IMR-90 (cell line): ENCODE data around the gene C11orf98. TPM values are rescaled to one million over a fixed set of nuclear protein-coding genes. Genes with fewer than 3 reads are reported as not detected.

ENCODE experiments used
- ATAC-seq: fragments of 200-7000 bp; cut with Tn5 transposase; 2 replicates; pipeline ENCODE4 v1.9.1; 2020; ENCODE audit warnings: low read depth, mild to moderate bottlenecking, moderate library complexity
- BruUV-seq: library from RNA; stranded (reverse); fragments of 400-500 nt; replicated peaks from 2 replicates; lab custom pipeline; 2021; lab: Mats Ljungman, UMichigan
- CTCF ChIA-PET: fragments of 300-600 bp; formaldehyde crosslinking; extraction: SDS; loops from one replicate; lab custom pipeline; 2021; ENCODE audit warnings: antibody characterized with exemption; lab: Yijun Ruan, JAX
- POLR2A ChIA-PET: fragments of 300-600 bp; sonication (Branson Sonifier 250); formaldehyde crosslinking; loops from one replicate; lab custom pipeline; 2022; ENCODE audit warnings: antibody characterized with exemption; ENCODE audit not compliant: unreplicated experiment; lab: Charles Lee
- DNase-seq: peaks from one replicate; pipeline ENCODE4 v3.0.0; 2013
- H2AFZ ChIP-seq: replicated peaks from 2 replicates; pipeline ENCODE3; 2013; ENCODE audit warnings: low read length, mild to moderate bottlenecking; ENCODE audit not compliant: poor library complexity
- H2AK5ac ChIP-seq: 2 replicates; pipeline ENCODE4 v1.6.1; 2013; ENCODE audit warnings: low read depth, low read length, inconsistent platforms
- H2AK9ac ChIP-seq: replicated peaks from 2 replicates; pipeline ENCODE3; 2013; ENCODE audit warnings: mild to moderate bottlenecking, low read depth, low read length, moderate library complexity; ENCODE audit not compliant: poor library complexity
- H2BK120ac ChIP-seq: 2 replicates; pipeline ENCODE4 v1.6.1; 2013; ENCODE audit warnings: low read depth, low read length, inconsistent platforms
- H2BK15ac ChIP-seq: 3 replicates; pipeline ENCODE4 v1.6.1; 2013; ENCODE audit warnings: low read depth, low read length, inconsistent platforms
- H2BK20ac ChIP-seq: 2 replicates; pipeline ENCODE4 v1.6.1; 2013; ENCODE audit warnings: low read depth, mild to moderate bottlenecking, inconsistent platforms, low read length, moderate library complexity
- H2BK5ac ChIP-seq: 2 replicates; pipeline ENCODE4 v1.6.1; 2013; ENCODE audit warnings: mild to moderate bottlenecking, low read depth, low read length, inconsistent platforms; ENCODE audit not compliant: poor library complexity, severe bottlenecking
- H3K14ac ChIP-seq: replicated peaks from 2 replicates; pipeline ENCODE4 v1.6.1; 2013; ENCODE audit warnings: low read depth, low read length, inconsistent platforms
- H3K18ac ChIP-seq: 2 replicates; pipeline ENCODE4 v1.6.1; 2013; ENCODE audit warnings: low read depth, low read length, control low read depth
- H3K23ac ChIP-seq: 2 replicates; pipeline ENCODE4 v1.6.1; 2013; ENCODE audit warnings: low read depth, low read length, inconsistent platforms
- H3K27ac ChIP-seq: 2 replicates; pipeline ENCODE4 v1.5.1; 2013; ENCODE audit warnings: mild to moderate bottlenecking, control low read depth, low read length; ENCODE audit not compliant: insufficient read depth
- H3K27me3 ChIP-seq: 2 replicates; pipeline ENCODE4 v1.6.1; 2013; ENCODE audit warnings: low read length; ENCODE audit not compliant: control insufficient read depth, insufficient read depth
- H3K36me3 ChIP-seq: 2 replicates; pipeline ENCODE4 v1.6.1; 2013; ENCODE audit warnings: low read length, mixed read lengths; ENCODE audit not compliant: control insufficient read depth, insufficient read depth
- H3K4ac ChIP-seq: 2 replicates; pipeline ENCODE4 v1.6.1; 2013; ENCODE audit warnings: low read depth, low read length, inconsistent platforms
- H3K4me1 ChIP-seq: 2 replicates; pipeline ENCODE4 v1.6.1; 2013; ENCODE audit warnings: low read length, mixed read lengths; ENCODE audit not compliant: control insufficient read depth, insufficient read depth
- H3K4me2 ChIP-seq: 2 replicates; pipeline ENCODE4 v1.6.1; 2013; ENCODE audit warnings: low read depth, mild to moderate bottlenecking, control low read depth, low read length, moderate library complexity
- H3K4me3 ChIP-seq: 2 replicates; pipeline ENCODE4 v1.5.1; 2013; ENCODE audit warnings: low read depth, mild to moderate bottlenecking, control low read depth, low read length, moderate library complexity; ENCODE audit not compliant: insufficient read depth
- H3K56ac ChIP-seq: 2 replicates; pipeline ENCODE4 v1.6.1; 2013; ENCODE audit warnings: low read length, inconsistent platforms; ENCODE audit not compliant: insufficient read depth; ENCODE audit errors: extremely low read depth
- H3K79me1 ChIP-seq, 2 experiments: 2 replicates each; pipeline ENCODE4 v1.6.1; 2013; ENCODE audit warnings: low read length in 2 of 2, inconsistent platforms in 1 of 2, low read depth in 1 of 2
- H3K9ac ChIP-seq: 2 replicates; pipeline ENCODE4 v1.6.1; 2013; ENCODE audit warnings: low read depth, low read length, control low read depth
- H3K9me1 ChIP-seq: 2 replicates; pipeline ENCODE4 v1.6.1; 2013; ENCODE audit warnings: low read length, inconsistent platforms; ENCODE audit not compliant: insufficient read depth
- H3K9me3 ChIP-seq: 2 replicates; pipeline ENCODE4 v1.6.1; 2013; ENCODE audit warnings: low read length; ENCODE audit not compliant: control insufficient read depth, insufficient read depth
- H4K20me1 ChIP-seq: 2 replicates; pipeline ENCODE4 v1.6.1; 2013; ENCODE audit warnings: low read length, inconsistent platforms; ENCODE audit not compliant: insufficient read depth
- H4K5ac ChIP-seq: 2 replicates; pipeline ENCODE4 v1.6.1; 2013; ENCODE audit warnings: mild to moderate bottlenecking, low read depth, low read length, control low read depth
- H4K8ac ChIP-seq, 2 experiments: 2 replicates each; pipeline ENCODE4 v1.6.1; 2013; ENCODE audit warnings: low read depth in 2 of 2, low read length in 2 of 2, control low read depth in 1 of 2, inconsistent platforms in 1 of 2
- H4K91ac ChIP-seq: 2 replicates; pipeline ENCODE4 v1.6.1; 2013; ENCODE audit warnings: low read depth, low read length, inconsistent platforms; ENCODE audit not compliant: insufficient read depth
- BHLHE40 ChIP-seq: fragments of 150-350 bp; IDR thresholded peaks from 2 replicates; pipeline ENCODE4 v1.6.1; 2016; ENCODE audit warnings: mild to moderate bottlenecking, low read depth, low read length
- CEBPB ChIP-seq: IDR thresholded peaks from 2 replicates; pipeline ENCODE4 v1.6.1; 2012; ENCODE audit warnings: low read depth, low read length, improper control_type of control experiment
- CHD1 ChIP-seq: IDR thresholded peaks from 2 replicates; pipeline ENCODE4 v1.6.1; 2012; ENCODE audit warnings: low read depth, low read length, improper control_type of control experiment
- FOS ChIP-seq: fragments of 150-350 bp; IDR thresholded peaks from 2 replicates; pipeline ENCODE4 v1.6.1; 2016; ENCODE audit warnings: low read depth, low read length
- MAZ ChIP-seq: IDR thresholded peaks from 2 replicates; pipeline ENCODE4 v1.6.1; 2012; ENCODE audit warnings: low read depth, mild to moderate bottlenecking, low read length, improper control_type of control experiment, moderate library complexity, borderline replicate concordance
- POLR2A ChIP-seq: IDR thresholded peaks from 2 replicates; pipeline ENCODE4 v1.6.1; 2012; ENCODE audit warnings: mild to moderate bottlenecking, low read depth, low read length
- SMC3 ChIP-seq: fragments of 150-350 bp; IDR thresholded peaks from 2 replicates; pipeline ENCODE4 v1.6.1; 2016; ENCODE audit warnings: low read depth, mild to moderate bottlenecking, antibody characterized with exemption, low read length, moderate library complexity
- WGBS, 2 experiments: methylation state at CpG; one replicate each; pipeline versions ENCODE4 v1.1.5 to v1.1.7; 2013; ENCODE audit warnings: missing lambda C conversion rate in 2 of 2; ENCODE audit not compliant: insufficient read length in 1 of 2; ENCODE audit errors: extremely low coverage in 2 of 2; 5-methylcytosine and 5-hydroxymethylcytosine counted together
- dilution Hi-C: fragments of 300-500 bp; cut with HindIII; formaldehyde crosslinking; loops from one replicate; pipeline ENCODE4 v1.14.3; 2018; ENCODE audit warnings: low sequenced_read_pairs; ENCODE audit not compliant: unreplicated experiment
- in situ Hi-C: fragments of 300-500 bp; cut with MboI; formaldehyde crosslinking; loops from 3 replicates; pipeline ENCODE4 v1.14.3; 2019; ENCODE audit warnings: low sequenced_read_pairs, inconsistent platforms, mixed read lengths
- intact Hi-C: fragments of 100-400 bp; cut with micrococcal nuclease; formaldehyde crosslinking; loops from 2 replicates; pipeline ENCODE4 v1.10.0; 2022
- polyA plus RNA-seq, 3 experiments: library from polyadenylated mRNA; depleted of rRNA; stranded (reverse); fragments of >200 nt; gene quantifications; 2 replicates each; pipeline ENCODE4 v1.2.3, GENCODE V29; 2012; ENCODE audit warnings: low replicate concordance in 1 of 3
- total RNA-seq: library from RNA; depleted of rRNA; stranded (reverse); fragments of >200 nt; gene quantifications from 2 replicates; pipeline ENCODE4 v1.2.3, GENCODE V29; 2012
- TF ChIP-seq, protein P1 (sequence below): fragments of 150-350 bp; IDR thresholded peaks from 2 replicates; pipeline ENCODE4 v1.6.1; 2017; ENCODE audit warnings: mild to moderate bottlenecking, antibody characterized with exemption, low read length, low read depth

The C11orf98 gene
- total and polyA plus RNA-seq, 2 of the 4 experiments (the other 2 are of a cell fraction): 41.2 to 62.3 TPM

- Histone ChIP-seq H3K14ac (no peak overlapping the region), H2BK5ac (no peak overlapping the region), H3K27ac (no peak overlapping the region), H4K5ac (no peak overlapping the region), H2AFZ (no peak overlapping the region), H3K9me3 (no peaks in the 10 kb centered on the region), H2BK20ac (no peak overlapping the region), H4K91ac (no peak overlapping the region), H3K56ac (no peak overlapping the region), H3K9ac (no peak overlapping the region), H2BK15ac (no peak overlapping the region), H3K27me3 (no peaks in the 10 kb centered on the region), H4K20me1 (no peaks in the 10 kb centered on the region), H3K9me1 (peaks cover 4% of the 10 kb centered on the region; the same call in 1 of the 2 replicates), H2AK9ac (no peak overlapping the region), H4K8ac (no peak overlapping the region), H3K18ac (no peak overlapping the region), H3K4me3 (no peak overlapping the region), H3K4ac (no peak overlapping the region), H3K79me1 (peaks cover 5 to 19% of the 10 kb centered on the region in 2 experiments; a peak in 3 of 4 replicates), H3K4me2 (no peak overlapping the region), H3K23ac (no peak overlapping the region), H2BK120ac (no peak overlapping the region), H3K4me1 (peaks cover 8% of the 10 kb centered on the region), H3K36me3 (peaks cover 4% of the 10 kb centered on the region), H2AK5ac (peak overlapping the region; percentile 16; the same call in 1 of the 2 replicates)
- dilution Hi-C loops (no loop called here), intact Hi-C loops (no loop called here), in situ Hi-C loops (no loop called here)
- WGBS, 2 experiments: 84% methylated on average over 3 of the region's 7 CpGs; no CpG with 5 or more reads in 1 of the 2 experiments
- ATAC-seq (no peak), DNase-seq (no peak)
- BruUV-seq: no TSS peak
- TF ChIP-seq, protein P1, sequence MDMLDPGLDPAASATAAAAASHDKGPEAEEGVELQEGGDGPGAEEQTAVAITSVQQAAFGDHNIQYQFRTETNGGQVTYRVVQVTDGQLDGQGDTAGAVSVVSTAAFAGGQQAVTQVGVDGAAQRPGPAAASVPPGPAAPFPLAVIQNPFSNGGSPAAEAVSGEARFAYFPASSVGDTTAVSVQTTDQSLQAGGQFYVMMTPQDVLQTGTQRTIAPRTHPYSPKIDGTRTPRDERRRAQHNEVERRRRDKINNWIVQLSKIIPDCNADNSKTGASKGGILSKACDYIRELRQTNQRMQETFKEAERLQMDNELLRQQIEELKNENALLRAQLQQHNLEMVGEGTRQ: no peak
- no peak for TF ChIP-seq POLR2A
- TF ChIP-seq CHD1: no peak
- TF ChIP-seq BHLHE40: no peak
- TF ChIP-seq CEBPB: no peak
- no peak for TF ChIP-seq MAZ
- no peak for TF ChIP-seq FOS
- no peak for TF ChIP-seq SMC3
- ChIA-PET CTCF (no interaction called here), POLR2A (no interaction called here)
Measured at GRCh38 chr11:62682518-62682917, 17.5 kb upstream of the C11orf98 start.
